GM19025 (cell line): Measurements from ENCODE around the gene RASAL3.
"Not testable (repeated sequence)": the region's sequence is repeated elsewhere in the genome, so short reads cannot be mapped to it uniquely, and the experiment has no call there.

ENCODE experiments used
- ATAC-seq: cut with Tn5 transposase; IDR thresholded peaks from one replicate; pipeline ENCODE4 v1.9.1; 2021; ENCODE audit warnings: mild to moderate bottlenecking, low read depth, moderate library complexity; ENCODE audit not compliant: unreplicated experiment

RASAL3 gene

GRCh38 chr19:15464394-15465385, at the start of gene RASAL3:
RASAL3 (minus strand) TSS chr19:15464544; CDS start chr19:15464358, 186 bp downstream.
- peak; percentile 40 for ATAC-seq

- no peak for ATAC-seq
Observed at GRCh38 chr19:15511671-15512424, 47.5 kb upstream of the RASAL3 start.

- no peak for ATAC-seq
Observed at GRCh38 chr19:15508035-15508710, 43.8 kb upstream of the RASAL3 start, which contains the start of gene CYP4F22. CYP4F22 (plus strand) TSS chr19:15508525; CDS start chr19:15525337, 16,812 bp downstream.

GRCh38 chr19:15507068-15508034, 43.0 kb upstream of the RASAL3 start:
- no peak for ATAC-seq

- no peak for ATAC-seq
Observed at GRCh38 chr19:15506074-15506571, 41.8 kb upstream of the RASAL3 start.

GRCh38 chr19:15502264-15502663, 37.9 kb upstream of the RASAL3 start:
- ATAC-seq, result no peak

GRCh38 chr19:15501596-15501995, 37.3 kb upstream of the RASAL3 start:
- no peak for ATAC-seq

- no peak for ATAC-seq
Observed at GRCh38 chr19:15498910-15499309, 34.6 kb upstream of the RASAL3 start.

- ATAC-seq, result no peak
Observed at GRCh38 chr19:15498156-15498858, 34.0 kb upstream of the RASAL3 start.

GRCh38 chr19:15495151-15495550, 30.8 kb upstream of the RASAL3 start:
- no peak for ATAC-seq

GRCh38 chr19:15488489-15489226, 24.3 kb upstream of the RASAL3 start:
- no peak for ATAC-seq

- no peak for ATAC-seq
Observed at GRCh38 chr19:15487038-15487437, 22.7 kb upstream of the RASAL3 start.

GRCh38 chr19:15485768-15486167, 21.4 kb upstream of the RASAL3 start:
- not testable (repeated sequence) for ATAC-seq

- not testable (repeated sequence) for ATAC-seq
Observed at GRCh38 chr19:15480996-15481395, 16.7 kb upstream of the RASAL3 start.

- no peak for ATAC-seq
Observed at GRCh38 chr19:15479391-15480345, 15.3 kb upstream of the RASAL3 start, which contains the start of gene PGLYRP2. PGLYRP2 (minus strand) TSS chr19:15479501; CDS start chr19:15479371, 130 bp downstream.

- no peak for ATAC-seq
Observed at GRCh38 chr19:15476325-15476724, 12.0 kb upstream of the RASAL3 start.

GRCh38 chr19:15475611-15476010, 11.3 kb upstream of the RASAL3 start:
- no peak for ATAC-seq
